HepG2 (cell line): ENCODE data around the gene TMEM131. TPM values are rescaled to one million over a fixed set of nuclear protein-coding genes. Genes with fewer than 3 reads are reported as not detected.
A peak's percentile ranks its signal among the peaks of the same experiment; 100 is the strongest.

Experiments used
- ATAC-seq: fragments of 200-7000 bp; cut with Tn5 transposase; 3 replicates; pipeline ENCODE4 v1.9.1; 2020; ENCODE audit warnings: mild to moderate bottlenecking, moderate library complexity
- BruUV-seq: library from RNA; stranded (reverse); fragments of 400-500 nt; replicated peaks from 2 replicates; lab custom pipeline; 2021; lab: Mats Ljungman, UMichigan
- CTCF ChIA-PET: fragments of 300-600 bp; formaldehyde crosslinking; extraction: SDS; loops from one replicate; lab custom pipeline; 2021; ENCODE audit warnings: low total read pairs, inconsistent platforms, low intra/inter-chr PET ratio; lab: Yijun Ruan, JAX
- POLR2A ChIA-PET: fragments of 350-600 bp; sonication (Branson Sonifier 250); formaldehyde crosslinking; loops from one replicate; lab custom pipeline; 2020; ENCODE audit warnings: antibody characterized with exemption, inconsistent platforms; lab: Yijun Ruan, JAX
- DNase-seq: peaks from one replicate; pipeline ENCODE4 v3.0.0-alpha.2; 2015; ENCODE audit warnings: low spot score
- FAIRE-seq: peaks from 3 replicates; lab custom pipeline; 2011; peaks lifted over from hg19 to GRCh38; lab: Jason Lieb, UNC
- H2AFZ ChIP-seq: one replicate; pipeline ENCODE4 v1.6.1; 2011; ENCODE audit warnings: low read length, inconsistent platforms
- H3K27ac ChIP-seq: fragments of 300-600 bp; 3 replicates; pipeline ENCODE4 v1.8.0; 2011; ENCODE audit warnings: mixed run types, mild to moderate bottlenecking, mixed read lengths, low read length, inconsistent platforms; ENCODE audit not compliant: insufficient read depth; ENCODE audit errors: extremely low read length
- H3K27me3 ChIP-seq, 2 experiments: fragments of 200-600 bp in 1 of 2; 2 replicates in 1 of 2; 3 replicates in 1 of 2; pipeline versions ENCODE4 v1.6.0 to v1.8.0; 2011; ENCODE audit warnings: low read length in 2 of 2, mild to moderate bottlenecking in 2 of 2, moderate library complexity in 2 of 2, inconsistent platforms in 1 of 2; ENCODE audit not compliant: insufficient read depth in 2 of 2, control insufficient read depth in 1 of 2
- H3K36me3 ChIP-seq, 2 experiments: fragments of 200-600 bp in 1 of 2; replicated peaks in 1 of 2; 2 replicates in 1 of 2; 3 replicates in 1 of 2; pipeline versions ENCODE4 v1.5.1 to v1.8.0; 2011; ENCODE audit warnings: low read length in 2 of 2, inconsistent platforms in 1 of 2; ENCODE audit not compliant: insufficient read depth in 2 of 2, control insufficient read depth in 1 of 2
- H3K4me1 ChIP-seq: 2 replicates; pipeline ENCODE4 v1.5.1; 2012; ENCODE audit warnings: low read length, inconsistent platforms; ENCODE audit not compliant: insufficient read depth
- H3K4me2 ChIP-seq: 2 replicates; pipeline ENCODE4 v1.6.0; 2011; ENCODE audit warnings: low read depth, low read length, inconsistent platforms
- H3K4me3 ChIP-seq, 3 experiments: fragments of 200-600 bp in 1 of 3; sonication (generic), shearing (Covaris generic) in 1 of 3; replicated peaks in 1 of 3; 2 replicates each; pipeline ENCODE4 v1.5.1; 2011 to 2016; ENCODE audit warnings: low read length in 3 of 3, inconsistent platforms in 2 of 3, low read depth in 2 of 3, mild to moderate bottlenecking in 2 of 3, control low read depth in 1 of 3, mixed read lengths in 1 of 3; ENCODE audit not compliant: insufficient read depth in 1 of 3
- H3K79me2 ChIP-seq: one replicate; pipeline ENCODE4 v1.6.1; 2011; ENCODE audit warnings: low read length, inconsistent platforms; ENCODE audit not compliant: insufficient read depth
- H3K9ac ChIP-seq: 2 replicates; pipeline ENCODE4 v1.6.0; 2011; ENCODE audit warnings: mild to moderate bottlenecking, low read depth, low read length, inconsistent platforms; ENCODE audit not compliant: insufficient read depth
- H3K9me3 ChIP-seq: 2 replicates; pipeline ENCODE4 v1.5.1; 2012; ENCODE audit warnings: mild to moderate bottlenecking, low read length
- H4K20me1 ChIP-seq: 2 replicates; pipeline ENCODE4 v1.6.0; 2011; ENCODE audit warnings: inconsistent platforms, mild to moderate bottlenecking, low read length, moderate library complexity; ENCODE audit not compliant: insufficient read depth
- GATAD2A ChIP-seq: IDR thresholded peaks from 2 replicates; pipeline ENCODE4 v1.6.1; 2016
- KAT7 ChIP-seq: IDR thresholded peaks from 2 replicates; pipeline ENCODE4 v1.6.1; 2018; ENCODE audit warnings: borderline replicate concordance, missing compliant biosample characterization
- KAT8 ChIP-seq: IDR thresholded peaks from 2 replicates; pipeline ENCODE4 v1.6.1; 2016; ENCODE audit warnings: missing genetic modification reagents, missing compliant biosample characterization
- PATZ1 ChIP-seq: sonication (generic); formaldehyde crosslinking; IDR thresholded peaks from 2 replicates; pipeline ENCODE4 v1.4.0; 2020; ENCODE audit warnings: missing genetic modification reagents
- RBAK ChIP-seq: sonication (generic); formaldehyde crosslinking; IDR thresholded peaks from 2 replicates; pipeline ENCODE4 v1.5.1; 2020; ENCODE audit warnings: mild to moderate bottlenecking, missing genetic modification reagents
- RXRB ChIP-seq: IDR thresholded peaks from 2 replicates; pipeline ENCODE4 v1.6.1; 2016; ENCODE audit warnings: borderline replicate concordance, missing genetic modification reagents, missing compliant biosample characterization
- SIN3A ChIP-seq: IDR thresholded peaks from 2 replicates; pipeline ENCODE4 v1.6.1; 2011; ENCODE audit warnings: low read depth, mild to moderate bottlenecking, control low read depth, low read length, borderline replicate concordance
- TAF1 ChIP-seq: sonication (generic); formaldehyde crosslinking; IDR thresholded peaks from 2 replicates; pipeline ENCODE4 v1.4.0; 2020; ENCODE audit warnings: missing genetic modification reagents
- ZFP1 ChIP-seq: IDR thresholded peaks from 2 replicates; pipeline ENCODE4 v1.6.1; 2016
- ZMYM4 ChIP-seq: sonication (generic); formaldehyde crosslinking; IDR thresholded peaks from 2 replicates; pipeline ENCODE4 v1.8.1; 2023; ENCODE audit warnings: mild to moderate bottlenecking, missing genetic modification reagents
- ZNF101 ChIP-seq: sonication (generic); formaldehyde crosslinking; IDR thresholded peaks from 2 replicates; pipeline ENCODE4 v1.4.0; 2020; ENCODE audit warnings: mild to moderate bottlenecking, low read depth, missing genetic modification reagents, borderline replicate concordance
- ZNF292 ChIP-seq: sonication (generic); formaldehyde crosslinking; IDR thresholded peaks from 2 replicates; pipeline ENCODE4 v1.8.1; 2022; ENCODE audit warnings: mild to moderate bottlenecking, low read depth, missing genetic modification reagents, borderline replicate concordance
- ZNF317 ChIP-seq: sonication (generic); formaldehyde crosslinking; IDR thresholded peaks from 2 replicates; pipeline ENCODE4 v1.5.0; 2020; ENCODE audit warnings: mild to moderate bottlenecking, missing genetic modification reagents
- ZNF367 ChIP-seq: sonication (generic); formaldehyde crosslinking; IDR thresholded peaks from 2 replicates; pipeline ENCODE4 v1.4.0; 2020; ENCODE audit warnings: missing genetic modification reagents, borderline replicate concordance
- ZNF543 ChIP-seq: sonication (generic); formaldehyde crosslinking; IDR thresholded peaks from 2 replicates; pipeline ENCODE4 v1.4.0; 2020; ENCODE audit warnings: mild to moderate bottlenecking, missing genetic modification reagents
- ZNF644 ChIP-seq: IDR thresholded peaks from 2 replicates; pipeline ENCODE4 v1.6.1; 2016; ENCODE audit warnings: low read depth
- ZNF788 ChIP-seq: sonication (generic); formaldehyde crosslinking; IDR thresholded peaks from 2 replicates; pipeline ENCODE4 v1.5.0; 2020; ENCODE audit warnings: mild to moderate bottlenecking, missing genetic modification reagents, borderline replicate concordance
- WGBS: methylation state at CpG from one replicate; pipeline ENCODE4 v1.1.6; 2017; ENCODE audit warnings: low lambda C conversion rate; 5-methylcytosine and 5-hydroxymethylcytosine counted together
- in situ Hi-C: cut with HindIII; loops from 2 replicates; pipeline ENCODE4 v1.10.0; 2017; ENCODE audit warnings: low pct_unique_long_range_greater_than_20kb; ENCODE audit not compliant: extremely low pct_ligation_motif_present
- intact Hi-C: fragments of 100-400 bp; cut with micrococcal nuclease; formaldehyde crosslinking; loops from one replicate; pipeline ENCODE4 v1.10.0; 2022; ENCODE audit not compliant: unreplicated experiment
- polyA plus RNA-seq, 8 experiments: library from polyadenylated mRNA; depleted of rRNA in 3 of 8; stranded (reverse) in 7 of 8; unstranded in 1 of 8; fragments of >200 nt; fragmentation: Illumina TruSeq in 4 of 8; extraction: Trizol in 4 of 8; gene quantifications; 2 replicates each; pipeline versions ENCODE4 v1.2.1 to v1.2.3, GENCODE V29; 2011 to 2016; ENCODE audit warnings: low read depth in 4 of 8, missing spikeins in 1 of 8, mixed read lengths in 1 of 8; ENCODE audit not compliant: insufficient read depth in 1 of 8
- total RNA-seq, 5 experiments: library from RNA; depleted of rRNA; stranded (reverse); fragments of >200 nt; fragmentation: Illumina TruSeq; extraction: Trizol; gene quantifications; 2 replicates each; pipeline ENCODE4 v1.2.3, GENCODE V29; 2016; ENCODE audit warnings: low read depth in 1 of 5
- TF ChIP-seq, protein P1 (sequence below): sonication (generic); formaldehyde crosslinking; IDR thresholded peaks from 2 replicates; pipeline ENCODE4 v1.4.0; 2020; ENCODE audit warnings: missing genetic modification reagents, borderline replicate concordance

TMEM131 gene
- total and polyA plus RNA-seq, 2 of the 13 experiments (the other 11 are each of a cell fraction or from before 2014, with no cell fraction given), result 17.9 to 19.5 TPM

GRCh38 chr2:97997784-97998392, 2.1 kb upstream of the TMEM131 start:
- peak overlapping the region; percentile 87 for H3K4me2 ChIP-seq
- BruUV-seq, result no TSS peak
- peak; percentile 32 for DNase-seq
- H2AFZ ChIP-seq, result peak overlapping the region; percentile 87
- H3K9ac ChIP-seq, result peak overlapping the region; percentile 31; the same call in 1 of the 2 replicates
- FAIRE-seq, result peak; percentile 8
- H3K79me2 ChIP-seq, result peaks cover 25% of the 10 kb centered on the region
- ChIA-PET CTCF (no interaction called here), POLR2A (no interaction called here)
- H3K4me3 ChIP-seq, result peak overlapping the region in 2 of 3 experiments; percentile 28 to 43; a peak in 3 of 6 replicates
- ATAC-seq, result no peak
- H4K20me1 ChIP-seq, result peaks cover 20% of the 10 kb centered on the region
- WGBS, result 20% methylated on average over 8 of the region's 8 CpGs
- intact Hi-C loops (loop anchor here (10.0 kb wide), 1 partner anchor 267 kb away; no protein-coding TSS in a partner anchor), in situ Hi-C loops (no loop called here)
- H3K36me3 ChIP-seq, result no peaks in the 10 kb centered on the region
- peaks cover 52% of the 10 kb centered on the region for H3K4me1 ChIP-seq
- no peaks in the 10 kb centered on the region; a peak in 1 of 5 replicates for H3K27me3 ChIP-seq
- H3K9me3 ChIP-seq, result no peaks in the 10 kb centered on the region
- H3K27ac ChIP-seq, result no peak overlapping the region
- TF ChIP-seq KAT8 (CRISPR knock-in tag), result 0 out of 2 replicates have a peak, but pooled peaks have one; percentile 20
- TF ChIP-seq ZFP1 (CRISPR knock-in tag), result no peak
- peak; percentile 24; the same call in 1 of the 2 replicates for TF ChIP-seq ZNF292
- no peak for TF ChIP-seq SIN3A
- 0 out of 2 replicates have a peak, but pooled peaks have one; percentile 16 for TF ChIP-seq ZNF644 (CRISPR knock-in tag)
- no peak for TF ChIP-seq ZNF101 (CRISPR knock-in tag)
- TF ChIP-seq KAT7 (CRISPR knock-in tag), result 0 out of 2 replicates have a peak, but pooled peaks have one; percentile 65
- peak; percentile 36; the same call in 1 of the 2 replicates for TF ChIP-seq ZMYM4 (CRISPR knock-in tag)
- TF ChIP-seq RXRB, result peak; percentile 22; the same call in 1 of the 2 replicates
- TF ChIP-seq ZNF367 (CRISPR knock-in tag), result no peak
- TF ChIP-seq, protein P1, sequence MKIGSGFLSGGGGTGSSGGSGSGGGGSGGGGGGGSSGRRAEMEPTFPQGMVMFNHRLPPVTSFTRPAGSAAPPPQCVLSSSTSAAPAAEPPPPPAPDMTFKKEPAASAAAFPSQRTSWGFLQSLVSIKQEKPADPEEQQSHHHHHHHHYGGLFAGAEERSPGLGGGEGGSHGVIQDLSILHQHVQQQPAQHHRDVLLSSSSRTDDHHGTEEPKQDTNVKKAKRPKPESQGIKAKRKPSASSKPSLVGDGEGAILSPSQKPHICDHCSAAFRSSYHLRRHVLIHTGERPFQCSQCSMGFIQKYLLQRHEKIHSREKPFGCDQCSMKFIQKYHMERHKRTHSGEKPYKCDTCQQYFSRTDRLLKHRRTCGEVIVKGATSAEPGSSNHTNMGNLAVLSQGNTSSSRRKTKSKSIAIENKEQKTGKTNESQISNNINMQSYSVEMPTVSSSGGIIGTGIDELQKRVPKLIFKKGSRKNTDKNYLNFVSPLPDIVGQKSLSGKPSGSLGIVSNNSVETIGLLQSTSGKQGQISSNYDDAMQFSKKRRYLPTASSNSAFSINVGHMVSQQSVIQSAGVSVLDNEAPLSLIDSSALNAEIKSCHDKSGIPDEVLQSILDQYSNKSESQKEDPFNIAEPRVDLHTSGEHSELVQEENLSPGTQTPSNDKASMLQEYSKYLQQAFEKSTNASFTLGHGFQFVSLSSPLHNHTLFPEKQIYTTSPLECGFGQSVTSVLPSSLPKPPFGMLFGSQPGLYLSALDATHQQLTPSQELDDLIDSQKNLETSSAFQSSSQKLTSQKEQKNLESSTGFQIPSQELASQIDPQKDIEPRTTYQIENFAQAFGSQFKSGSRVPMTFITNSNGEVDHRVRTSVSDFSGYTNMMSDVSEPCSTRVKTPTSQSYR (CRISPR knock-in tag), result peak; percentile 83
- TF ChIP-seq ZNF317 (CRISPR knock-in tag), result no peak
- TF ChIP-seq RBAK (CRISPR knock-in tag), result 0 out of 2 replicates have a peak, but pooled peaks have one; percentile 61
- 0 out of 2 replicates have a peak, but pooled peaks have one; percentile 23 for TF ChIP-seq GATAD2A (CRISPR knock-in tag)
- TF ChIP-seq PATZ1, result peak; percentile 28; the same call in 1 of the 2 replicates
- TF ChIP-seq ZNF543 (CRISPR knock-in tag), result 0 out of 2 replicates have a peak, but pooled peaks have one; percentile 72
- peak; percentile 41; the same call in 1 of the 2 replicates for TF ChIP-seq ZNF788
- TF ChIP-seq TAF1 (CRISPR knock-in tag), result no peak
